NCI-H2029 treated with DMSO at 0.1 percent for 48 hours (cell line): Measurements from ENCODE around the gene PRKCZ.
"Not testable (repeated sequence)": the region's sequence is repeated elsewhere in the genome, so short reads cannot be mapped to it uniquely, and the experiment has no call there.

Experiments
- DNase-seq: peaks from one replicate; lab custom pipeline; 2025; lab: John Stamatoyannopoulos, UW

Gene PRKCZ

DNA sequence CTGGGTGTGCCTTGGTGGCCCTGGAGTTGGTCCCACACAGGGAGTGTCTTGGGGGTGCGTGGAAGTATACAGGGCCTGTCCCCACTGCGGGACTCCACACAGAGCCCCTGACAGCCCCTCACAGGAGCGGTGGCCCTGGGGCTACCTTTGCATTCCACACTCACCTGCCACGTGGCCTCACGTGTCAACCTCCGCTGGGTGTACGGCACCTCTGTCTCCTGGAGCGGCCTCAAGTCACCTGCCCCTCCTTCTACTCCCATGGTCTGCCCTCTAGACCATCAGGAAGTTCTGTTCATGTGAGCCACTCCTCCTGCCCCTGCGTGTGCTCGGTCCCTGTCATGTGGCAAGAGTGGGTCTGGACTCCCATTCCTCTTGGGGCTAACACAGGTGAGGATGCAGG is 85.7 kb downstream of the PRKCZ start:
- no peak for DNase-seq

- no peak for DNase-seq
Measured at GRCh38 chr1:2136386-2137235, 86.4 kb downstream of the PRKCZ start.

GRCh38 chr1:2137257-2138121 is 87.3 kb downstream of the PRKCZ start:
- no peak for DNase-seq

DNA sequence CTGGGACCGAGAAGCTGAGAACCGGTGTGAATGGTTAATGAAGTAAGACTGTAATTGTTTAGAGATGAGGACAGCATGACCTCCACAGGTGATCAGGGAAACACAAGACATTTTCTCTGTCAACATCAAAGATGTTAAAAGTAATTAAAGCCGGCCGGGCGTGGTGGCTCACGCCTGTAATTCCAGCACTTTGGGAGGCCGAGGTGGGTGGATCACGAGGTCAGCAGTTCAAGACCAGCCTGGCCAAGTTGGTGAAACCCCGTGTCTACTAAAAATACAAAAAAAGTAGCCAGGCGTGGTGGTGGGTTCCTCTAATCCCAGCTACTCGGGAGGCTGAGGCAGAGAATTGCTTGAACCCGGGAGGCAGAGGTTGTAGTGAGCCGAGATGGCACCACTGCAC is 88.9 kb downstream of the PRKCZ start:
- DNase-seq: not testable (repeated sequence)

GRCh38 chr1:2141025-2141424 is 90.8 kb downstream of the PRKCZ start:
- no peak for DNase-seq

DNA sequence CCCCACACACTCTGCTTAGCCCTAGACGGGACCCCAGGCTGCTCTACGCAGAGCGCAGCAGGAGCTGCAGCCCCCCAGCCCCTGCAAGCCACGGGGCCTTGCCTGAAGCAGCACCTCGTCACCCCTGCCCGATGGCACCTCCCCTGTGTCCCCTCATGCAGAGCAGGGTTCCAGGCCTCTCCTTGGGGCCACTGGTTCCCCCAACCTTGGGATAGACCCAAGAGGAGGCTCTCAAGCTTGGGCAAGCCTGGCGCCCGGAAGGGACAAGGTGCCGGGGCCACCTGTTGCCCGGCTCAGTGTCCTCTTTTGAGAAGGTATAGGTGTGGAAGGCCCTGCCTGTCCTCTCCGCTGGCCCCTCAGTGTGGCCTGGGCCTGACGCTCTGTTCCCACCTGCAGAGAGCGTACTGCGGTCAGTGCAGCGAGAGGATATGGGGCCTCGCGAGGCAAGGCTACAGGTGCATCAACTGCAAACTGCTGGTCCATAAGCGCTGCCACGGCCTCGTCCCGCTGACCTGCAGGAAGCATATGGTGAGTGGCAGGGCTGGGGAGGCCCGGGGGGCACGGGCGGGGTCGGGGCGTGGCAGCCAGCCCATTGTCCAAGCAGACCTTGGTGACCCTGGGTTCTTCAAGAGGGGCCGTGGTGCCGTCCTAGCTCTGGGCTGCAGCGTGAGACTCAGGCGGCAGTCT is 93.7 kb downstream of the PRKCZ start:
- no peak for DNase-seq

DNA sequence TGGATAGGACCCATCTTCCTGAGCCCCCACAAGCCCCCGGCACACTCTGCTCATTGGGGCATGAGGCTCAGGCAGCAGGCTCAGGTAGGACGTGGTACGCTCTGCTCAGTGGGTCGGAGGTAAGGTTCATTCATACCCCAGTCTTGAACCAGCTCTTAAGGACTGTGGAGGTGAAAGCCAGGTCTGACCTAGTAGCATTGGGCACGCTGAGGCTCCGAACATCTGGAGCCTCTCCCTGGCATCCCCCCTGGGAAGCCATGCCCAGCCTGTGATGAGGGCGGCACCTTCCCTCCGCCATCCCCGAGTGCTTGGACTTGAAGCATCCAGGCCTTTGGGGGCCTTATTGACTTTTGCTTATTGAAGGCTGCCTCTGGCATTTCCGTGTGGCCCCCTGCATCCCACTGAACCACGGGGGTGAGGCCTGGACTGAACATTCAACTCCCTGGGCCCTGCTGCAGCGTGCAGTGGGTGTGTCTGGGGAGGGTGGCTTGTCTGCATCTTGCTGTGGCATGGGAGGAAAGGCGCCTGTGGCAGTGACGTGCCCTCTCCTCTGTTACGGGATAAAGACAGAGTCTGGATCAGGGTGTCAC is 94.4 kb downstream of the PRKCZ start:
- no peak for DNase-seq

GRCh38 chr1:2145946-2146835 is 96.0 kb downstream of the PRKCZ start:
- no peak for DNase-seq

- DNase-seq: no peak
Measured at GRCh38 chr1:2146836-2147517, 96.8 kb downstream of the PRKCZ start.

GRCh38 chr1:2147869-2148268 is 97.7 kb downstream of the PRKCZ start:
- DNase-seq: not testable (repeated sequence)

DNA sequence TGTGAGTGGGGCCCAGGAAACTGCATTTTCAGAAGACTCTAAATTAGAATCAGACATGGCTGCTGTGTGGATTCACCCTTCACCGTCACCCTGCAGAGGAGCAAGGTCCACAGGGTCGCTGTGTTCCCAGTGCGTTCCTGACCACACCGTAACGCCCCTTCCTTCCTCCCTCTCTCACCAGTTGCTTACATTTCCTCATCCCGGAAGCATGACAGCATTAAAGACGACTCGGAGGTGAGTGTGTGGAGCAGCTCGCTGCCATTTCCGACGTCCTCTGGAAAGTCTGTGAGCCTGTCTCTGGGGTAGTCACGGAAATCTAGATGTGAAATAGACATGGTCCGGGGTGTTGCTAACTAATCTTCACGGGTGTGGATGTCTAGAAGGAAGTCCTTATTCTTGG is 98.5 kb downstream of the PRKCZ start:
- DNase-seq: no peak

- DNase-seq: no peak
Measured at GRCh38 chr1:2150801-2151200, 100.6 kb downstream of the PRKCZ start.

GRCh38 chr1:2151252-2151651 is 101.0 kb downstream of the PRKCZ start:
- no peak for DNase-seq

GRCh38 chr1:2151911-2152310 is 101.7 kb downstream of the PRKCZ start:
- DNase-seq: no peak

DNA sequence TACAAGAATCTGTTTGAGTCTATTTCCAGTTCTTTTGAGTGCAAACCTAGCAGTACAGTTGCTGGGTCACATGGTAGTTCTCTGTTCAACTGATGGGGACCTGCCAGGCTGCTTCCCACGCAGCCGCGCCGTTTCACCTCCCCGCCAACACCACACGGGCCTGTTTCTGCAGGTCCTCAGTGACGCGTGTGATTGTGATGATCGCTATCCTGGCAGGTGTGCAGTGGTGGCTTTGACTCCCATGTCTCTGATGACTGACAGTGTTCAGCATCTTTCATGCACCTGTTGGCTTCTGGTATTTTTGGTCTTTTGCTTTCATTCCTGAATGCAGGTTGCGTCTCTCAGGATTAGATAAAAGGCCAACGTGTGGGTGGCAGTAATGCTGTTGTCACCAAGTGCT is 102.7 kb downstream of the PRKCZ start:
- DNase-seq: no peak

- no peak for DNase-seq
Measured at GRCh38 chr1:2154022-2154421, 103.8 kb downstream of the PRKCZ start.

GRCh38 chr1:2155147-2155598 is 105.0 kb downstream of the PRKCZ start:
- DNase-seq: no peak

GRCh38 chr1:2155788-2156187 is 105.6 kb downstream of the PRKCZ start:
- no peak for DNase-seq

DNA sequence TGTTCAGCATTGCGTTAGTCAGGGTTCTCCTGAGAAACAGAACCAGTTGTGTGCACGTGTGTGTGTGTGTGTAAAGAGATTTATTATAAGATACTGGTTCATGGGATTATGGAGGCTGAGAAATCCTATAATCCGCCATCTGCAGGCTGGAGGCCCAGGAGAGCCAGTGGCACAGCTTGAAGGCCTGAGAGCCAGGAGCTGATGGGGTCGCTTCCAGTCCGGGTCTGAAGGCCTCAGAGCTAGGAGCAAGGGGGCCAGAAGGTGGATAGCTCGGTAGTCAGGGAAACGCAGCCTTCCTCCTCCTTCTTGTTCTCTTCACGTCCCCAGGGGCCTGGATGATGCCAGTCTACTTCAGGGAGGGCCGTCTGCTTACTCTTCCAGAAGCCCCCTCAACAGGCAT is 106.7 kb downstream of the PRKCZ start:
- DNase-seq: no peak

DNA sequence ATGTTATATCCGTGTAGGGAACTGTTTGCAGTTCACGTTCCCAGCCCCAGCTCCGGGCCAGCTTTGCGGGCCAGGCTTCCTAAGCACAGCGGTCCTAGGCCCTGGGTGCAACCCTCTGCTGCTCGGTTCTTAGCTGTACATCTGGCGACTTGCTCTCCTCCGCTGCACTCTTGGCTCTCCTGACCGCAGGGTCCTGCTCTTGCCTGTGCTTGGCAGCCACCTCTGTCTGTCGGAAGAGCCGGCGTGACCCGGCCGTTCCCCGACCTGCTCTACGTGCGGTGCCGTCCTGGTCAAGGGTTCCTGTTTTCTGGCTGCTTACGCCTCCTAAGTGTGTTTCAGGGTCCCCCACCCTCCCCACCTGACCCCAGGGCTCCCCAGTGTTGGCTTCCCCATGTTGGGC is 107.6 kb downstream of the PRKCZ start:
- no peak for DNase-seq
